HT1080 (cell line): ENCODE data around the gene AMIGO2. TPM values are rescaled to one million over a fixed set of nuclear protein-coding genes. Genes with fewer than 3 reads are reported as not detected.
"Not testable (repeated sequence)": the region's sequence is repeated elsewhere in the genome, so short reads cannot be mapped to it uniquely, and the experiment has no call there.

ENCODE experiments used
- DNase-seq: peaks from one replicate; pipeline ENCODE4 v3.0.0-alpha.2; 2015; ENCODE audit warnings: low read depth
- polyA plus RNA-seq, 2 experiments: library from polyadenylated mRNA; depleted of rRNA; stranded (reverse); fragments of >200 nt; gene quantifications; 2 replicates each; pipeline ENCODE4 v1.2.3, GENCODE V29; 2015
- total RNA-seq: library from RNA; depleted of rRNA; stranded (reverse); fragments of >200 nt; shearing (Covaris generic); gene quantifications from 2 replicates; pipeline ENCODE4 v1.2.3, GENCODE V29; 2014; rRNA removed

The AMIGO2 gene, protein sequence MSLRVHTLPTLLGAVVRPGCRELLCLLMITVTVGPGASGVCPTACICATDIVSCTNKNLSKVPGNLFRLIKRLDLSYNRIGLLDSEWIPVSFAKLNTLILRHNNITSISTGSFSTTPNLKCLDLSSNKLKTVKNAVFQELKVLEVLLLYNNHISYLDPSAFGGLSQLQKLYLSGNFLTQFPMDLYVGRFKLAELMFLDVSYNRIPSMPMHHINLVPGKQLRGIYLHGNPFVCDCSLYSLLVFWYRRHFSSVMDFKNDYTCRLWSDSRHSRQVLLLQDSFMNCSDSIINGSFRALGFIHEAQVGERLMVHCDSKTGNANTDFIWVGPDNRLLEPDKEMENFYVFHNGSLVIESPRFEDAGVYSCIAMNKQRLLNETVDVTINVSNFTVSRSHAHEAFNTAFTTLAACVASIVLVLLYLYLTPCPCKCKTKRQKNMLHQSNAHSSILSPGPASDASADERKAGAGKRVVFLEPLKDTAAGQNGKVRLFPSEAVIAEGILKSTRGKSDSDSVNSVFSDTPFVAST
- total RNA-seq: 134 and 138 TPM in 2 replicates
- polyA plus RNA-seq (2015; cell fraction: cytosol; rRNA removed): 178 and 200 TPM in 2 replicates
- polyA plus RNA-seq (2015; cell fraction: nucleus; rRNA removed): 286 and 294 TPM in 2 replicates

DNA sequence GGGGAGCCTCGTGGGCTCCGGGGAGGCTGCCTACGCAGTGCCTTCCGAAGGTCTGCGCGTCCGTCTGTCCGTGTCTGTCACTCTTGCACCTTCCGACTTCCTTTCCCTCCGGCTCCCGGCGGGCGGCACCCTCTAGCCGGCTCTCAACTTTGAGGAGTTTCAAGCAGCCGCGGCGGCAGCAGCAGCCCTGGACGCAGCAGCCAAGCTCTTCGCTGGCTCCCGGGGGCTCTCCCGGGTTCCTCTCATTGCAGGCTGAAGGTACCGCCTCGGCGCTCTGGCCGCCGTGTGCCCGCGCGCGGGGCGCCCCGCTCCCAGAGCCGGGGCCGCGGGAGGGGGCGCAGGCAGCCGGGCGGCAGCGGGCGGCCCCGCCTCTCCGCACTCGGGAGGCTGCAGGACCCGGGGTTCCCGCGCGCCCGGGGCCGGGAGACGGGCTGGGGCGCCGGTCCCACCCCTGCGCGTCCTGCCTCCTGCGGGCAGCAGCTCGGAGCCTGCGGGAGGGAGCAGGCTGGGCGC is at the start of gene AMIGO2, which contains the start of gene PCED1B:
Gene AMIGO2, minus strand, starts transcription at position 492 of the 513 bp plus-strand sequence. CDS start 957 bp downstream, outside the sequence.
Gene PCED1B, plus strand, starts transcription at position 154 of the 513 bp plus-strand sequence. CDS start 155,443 bp downstream, outside the sequence.
- DNase-seq: peak; percentile 70

DNA sequence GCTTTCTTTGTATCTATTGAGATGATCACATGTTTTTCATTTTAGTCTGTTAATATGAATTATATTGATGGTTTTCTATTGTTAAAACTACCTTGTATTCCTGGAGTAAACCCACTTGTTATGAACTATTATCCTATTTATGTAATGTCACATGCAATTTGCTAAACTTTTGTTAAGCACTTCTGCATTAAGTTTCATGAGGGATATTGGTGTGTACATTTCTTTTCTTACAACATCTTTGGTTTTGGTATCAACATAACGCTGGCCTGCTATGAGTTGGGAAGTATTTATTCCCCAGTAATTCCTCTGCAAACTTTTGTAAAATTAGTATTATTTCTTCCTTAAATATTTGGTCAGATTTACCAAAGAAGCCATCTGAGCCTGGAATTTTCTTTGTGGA is 46.5 kb upstream of the AMIGO2 start:
- no peak for DNase-seq

DNA sequence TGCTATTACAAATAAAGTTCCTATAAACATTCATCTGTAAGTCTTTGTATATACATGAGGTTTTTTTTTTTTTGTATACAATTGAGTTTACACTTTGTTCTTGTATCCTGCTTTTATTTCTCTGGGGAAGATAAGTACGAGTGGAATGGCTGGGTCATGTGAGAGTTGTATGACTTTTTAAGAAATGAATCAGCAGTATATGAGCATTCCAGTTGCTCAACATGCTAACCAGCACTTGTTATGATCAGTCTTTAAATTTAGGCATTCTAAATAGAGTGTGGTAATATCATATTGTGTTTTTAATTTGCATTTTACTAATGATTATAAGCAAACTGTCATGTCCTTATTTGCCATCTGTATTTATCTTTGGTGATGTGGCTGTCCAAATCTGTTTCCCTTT is 44.7 kb upstream of the AMIGO2 start:
- DNase-seq: no peak

DNA sequence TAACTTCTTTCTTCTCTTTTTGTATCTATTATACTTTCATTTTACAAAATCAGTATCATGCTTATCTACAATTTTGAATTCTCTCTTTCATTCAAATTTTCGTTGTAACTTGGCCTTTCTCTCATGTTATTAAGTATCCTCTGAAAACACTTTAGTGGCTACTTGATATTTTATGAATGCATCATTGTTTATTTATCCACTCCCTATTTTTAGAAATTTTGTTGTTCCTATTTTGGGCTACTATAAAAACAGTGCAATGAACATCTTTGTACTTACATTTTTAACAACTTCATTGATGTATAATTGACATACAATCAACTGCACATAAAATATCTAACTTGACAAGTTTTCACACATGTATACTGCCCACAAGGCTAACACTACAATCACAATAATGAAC is 44.0 kb upstream of the AMIGO2 start:
- DNase-seq: no peak

DNA sequence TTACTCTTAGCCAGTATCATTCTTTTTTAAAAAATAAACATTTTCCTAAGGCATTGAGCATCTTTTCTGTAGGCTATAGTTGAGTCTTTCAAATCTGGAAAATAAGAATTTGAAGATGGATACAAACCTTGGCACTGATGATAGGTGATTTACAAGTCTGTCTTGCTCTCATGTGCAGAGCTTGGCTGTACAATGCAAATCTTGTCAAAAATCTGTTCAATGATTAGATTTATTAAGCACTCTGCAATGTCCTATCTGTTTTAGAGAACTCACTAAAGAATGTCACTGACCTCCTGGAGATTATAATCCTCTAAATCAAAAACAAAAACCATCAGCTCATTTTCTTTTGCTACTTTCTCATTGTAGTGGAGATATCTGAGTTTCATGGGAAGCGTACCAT is 42.8 kb upstream of the AMIGO2 start:
- no peak for DNase-seq

DNA sequence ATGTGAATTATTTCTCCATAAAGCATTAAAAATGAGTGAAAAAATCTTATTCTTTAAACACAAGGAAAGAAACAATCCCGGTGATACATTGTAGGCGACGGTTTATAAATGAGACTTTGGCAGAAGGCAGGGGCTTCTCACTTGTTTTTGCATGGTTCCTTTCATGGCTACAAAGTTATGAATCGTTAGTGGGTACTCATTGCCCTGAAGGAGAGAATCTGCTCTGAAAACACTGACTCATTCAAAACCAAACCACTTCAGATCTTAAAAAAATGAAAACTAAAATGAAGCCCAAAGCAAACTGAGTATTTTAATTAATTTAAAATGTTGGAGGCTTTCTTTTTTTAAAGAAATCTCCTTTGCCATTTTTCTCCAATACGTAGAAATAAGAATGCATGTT is 41.4 kb upstream of the AMIGO2 start:
- peak; percentile 40 for DNase-seq

DNA sequence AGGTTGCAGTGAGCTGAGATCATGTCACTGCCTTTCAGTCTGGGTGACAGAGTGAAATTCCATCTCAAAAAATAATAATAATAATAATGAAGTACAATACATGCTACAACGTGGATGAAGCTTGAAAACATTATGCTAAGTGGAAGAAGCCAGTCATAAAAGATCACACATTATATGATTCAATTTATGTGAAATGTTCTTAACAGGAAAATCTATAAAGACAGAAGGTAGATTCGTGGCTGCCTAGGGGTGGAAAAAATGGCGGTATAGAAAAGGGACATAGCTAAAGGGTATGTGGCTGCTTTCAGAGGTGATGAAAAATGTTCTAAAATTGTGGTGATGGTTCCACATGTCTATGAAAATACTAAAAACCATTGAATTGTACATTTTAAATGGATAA is 41.0 kb upstream of the AMIGO2 start:
- no peak for DNase-seq

DNA sequence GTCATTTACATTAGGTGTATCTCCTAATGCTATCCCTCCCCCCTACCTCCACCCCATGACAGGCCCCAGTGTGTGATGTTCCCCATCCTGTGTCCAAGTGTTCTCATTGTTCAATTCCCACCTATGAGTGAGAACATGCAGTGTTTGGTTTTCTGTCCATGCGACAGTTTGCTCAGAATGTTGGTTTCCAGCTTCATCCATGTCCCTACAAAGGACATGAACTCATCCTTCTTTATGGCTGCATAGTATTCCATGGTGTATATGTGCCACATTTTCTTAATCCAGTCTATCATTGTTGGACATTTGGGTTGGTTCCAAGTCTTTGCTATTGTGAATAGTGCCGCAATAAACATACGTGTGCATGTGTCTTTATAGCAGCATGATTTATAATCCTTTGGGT is 37.5 kb upstream of the AMIGO2 start:
- not testable (repeated sequence) for DNase-seq

DNA sequence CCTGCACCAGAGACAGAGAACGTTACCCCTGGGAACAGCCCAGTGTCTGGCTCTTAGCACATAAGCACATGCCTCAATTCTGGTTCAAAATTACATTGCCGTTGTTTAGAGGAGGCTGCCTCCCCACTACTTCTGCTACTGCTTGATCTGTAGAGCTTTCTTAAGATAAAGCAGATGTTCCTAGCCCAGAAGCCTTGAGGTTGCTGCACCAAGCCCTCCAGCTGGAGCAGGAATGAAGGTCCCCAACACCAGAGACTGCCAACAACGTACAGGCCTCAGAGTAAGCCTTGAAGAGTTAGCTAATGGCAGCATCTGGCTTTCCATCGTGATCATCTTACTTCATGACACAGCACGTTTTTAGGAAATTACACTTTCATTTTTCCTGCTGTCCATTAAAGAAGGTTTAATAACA is 34.7 kb upstream of the AMIGO2 start:
- DNase-seq: no peak

DNA sequence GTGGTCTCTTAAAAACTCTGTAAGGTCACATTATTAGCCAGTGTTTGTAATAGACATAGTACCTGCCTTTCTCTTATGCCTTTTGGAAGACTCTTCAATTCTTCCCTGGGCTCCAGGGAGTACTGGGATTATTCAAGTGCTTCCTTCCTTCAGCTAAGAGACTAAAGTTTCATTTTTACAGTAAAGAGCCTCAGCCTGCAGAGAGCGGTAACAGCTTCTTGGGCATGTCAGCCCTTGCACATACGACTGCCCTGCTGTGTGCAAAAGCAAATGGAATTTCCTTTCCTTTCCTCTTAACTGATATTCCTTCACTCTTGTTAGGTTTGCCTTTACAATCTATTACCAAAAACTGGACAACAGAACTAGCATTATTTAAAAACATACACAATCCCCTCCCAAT is 32.9 kb upstream of the AMIGO2 start:
- no peak for DNase-seq

DNA sequence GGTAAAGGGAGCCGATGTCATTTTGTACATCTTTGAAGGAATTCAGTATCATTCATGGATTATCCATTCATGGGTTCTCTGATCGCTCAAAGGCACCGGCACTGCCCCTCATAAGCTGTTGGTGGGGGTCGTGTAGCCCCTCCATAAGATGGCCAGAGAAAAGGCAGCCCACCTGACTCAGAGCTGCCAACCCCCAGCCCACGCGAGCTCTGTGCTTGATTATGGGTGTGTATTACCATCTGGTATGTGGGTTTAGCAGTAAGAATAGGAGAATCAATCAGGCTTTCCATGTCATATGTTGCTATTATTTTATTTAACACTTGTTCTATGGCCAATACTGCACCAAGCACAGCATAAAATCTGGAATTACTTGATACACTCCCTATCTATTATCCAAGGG is 32.1 kb upstream of the AMIGO2 start:
- DNase-seq: no peak

DNA sequence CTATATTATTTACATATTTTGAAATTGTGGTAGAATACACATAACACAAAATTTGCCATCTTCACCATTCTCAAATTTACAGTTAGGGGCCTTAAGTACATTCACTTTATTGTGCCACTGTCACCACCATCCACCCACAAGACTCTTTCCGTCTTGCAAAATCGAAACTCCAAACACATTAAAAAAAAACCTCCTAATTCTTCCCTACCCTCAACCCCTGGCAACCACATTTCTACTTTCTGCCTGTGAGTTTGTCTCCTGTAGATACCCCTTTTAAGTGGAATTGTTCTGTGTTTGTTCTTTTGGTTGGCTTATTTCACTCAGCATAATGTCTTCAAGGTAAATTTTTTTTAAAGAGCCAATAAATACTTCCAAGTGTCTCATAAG is 31.6 kb upstream of the AMIGO2 start:
- no peak for DNase-seq

DNA sequence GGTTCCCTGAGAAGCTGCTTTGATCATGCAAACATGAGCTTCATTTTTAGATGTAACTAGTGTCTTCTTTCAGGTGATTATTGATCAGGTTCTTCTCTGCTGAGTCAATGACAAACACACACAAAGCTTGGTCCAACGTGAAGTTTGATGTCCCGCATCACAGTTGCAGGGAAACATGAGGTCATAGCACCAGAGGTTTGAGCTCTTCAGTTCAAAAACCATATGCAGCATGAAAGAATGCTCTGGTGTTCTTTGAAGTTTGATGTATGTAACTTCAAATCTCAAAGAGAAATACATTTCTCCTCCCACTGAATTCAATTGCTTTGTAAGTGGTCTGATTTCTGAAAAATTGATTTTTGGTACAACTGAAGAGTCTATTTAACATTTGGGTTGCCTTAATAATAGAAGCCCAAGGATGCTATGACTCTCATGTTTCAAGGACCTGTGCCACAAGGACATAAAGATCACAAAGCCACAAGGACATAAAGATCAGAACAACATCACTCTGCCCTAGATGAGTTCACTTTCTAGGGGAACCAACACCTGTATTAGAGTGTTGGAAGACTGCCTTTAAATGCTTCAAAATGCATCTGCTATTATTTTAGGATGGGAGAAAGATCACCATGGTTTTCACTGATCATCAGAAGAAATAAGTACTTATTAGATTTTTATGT is 31.1 kb upstream of the AMIGO2 start:
- DNase-seq: no peak

DNA sequence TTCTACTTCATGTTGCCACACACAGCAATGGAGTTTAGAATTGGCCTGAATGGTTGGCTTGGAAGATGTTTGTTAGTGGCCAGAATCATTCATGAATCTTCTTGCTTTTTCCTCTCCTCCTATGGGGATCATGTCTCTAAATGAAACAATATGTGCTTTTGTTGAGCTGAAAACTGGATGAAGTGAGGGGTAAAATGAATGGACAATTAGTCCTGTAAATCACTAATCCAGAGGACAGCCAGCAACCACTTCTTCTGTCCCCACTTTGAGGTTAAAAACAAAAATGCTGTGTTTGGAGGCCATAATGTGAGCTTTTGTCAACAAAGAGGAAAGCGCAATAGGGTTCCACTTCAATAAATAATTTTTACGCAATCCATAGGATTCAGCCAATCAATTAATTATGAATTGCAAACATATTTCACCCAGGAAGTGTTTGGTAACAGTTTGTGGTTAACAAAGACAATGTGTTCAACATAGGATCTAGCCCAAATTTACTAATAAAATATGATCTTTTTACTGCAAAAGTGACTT is 30.3 kb upstream of the AMIGO2 start:
- no peak for DNase-seq

DNA sequence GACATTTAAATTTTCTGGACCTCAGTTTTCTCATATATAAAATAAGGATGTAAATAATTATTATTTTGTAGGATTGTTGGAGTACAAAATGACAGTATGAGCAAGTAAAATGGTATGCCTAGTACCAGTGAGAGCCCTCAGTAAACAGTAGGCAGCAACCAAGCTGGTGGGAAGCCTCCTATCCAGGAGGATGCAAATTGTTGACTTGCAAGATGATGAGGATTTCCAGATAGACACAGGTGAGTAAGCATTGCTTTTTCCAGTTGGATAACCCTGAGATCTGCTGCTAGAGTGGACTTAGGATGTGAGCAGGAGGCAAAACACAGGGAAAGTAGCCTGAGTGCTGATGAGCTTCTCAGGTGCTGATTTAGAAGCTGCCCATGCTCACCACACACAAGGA is 28.2 kb upstream of the AMIGO2 start:
- DNase-seq: no peak

DNA sequence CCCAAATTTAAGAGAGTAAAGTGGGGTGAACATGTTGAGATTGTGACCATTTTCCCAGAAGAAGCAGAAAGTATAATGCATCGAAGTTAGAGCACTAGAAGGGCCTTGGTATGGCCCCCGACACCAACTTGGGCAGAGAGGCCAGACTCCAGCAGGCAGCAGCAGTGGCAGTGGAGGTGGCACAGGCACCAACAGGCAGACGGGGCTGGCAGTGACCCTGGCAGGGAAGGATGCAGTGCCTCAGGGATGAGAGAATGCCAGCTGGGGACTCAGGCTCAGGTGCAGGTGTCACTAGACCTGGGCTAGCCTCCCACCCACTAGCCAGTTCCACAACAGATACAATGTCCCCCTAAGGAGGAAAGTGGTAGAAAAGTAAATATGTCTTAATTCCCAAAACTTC is 27.7 kb upstream of the AMIGO2 start:
- no peak for DNase-seq

DNA sequence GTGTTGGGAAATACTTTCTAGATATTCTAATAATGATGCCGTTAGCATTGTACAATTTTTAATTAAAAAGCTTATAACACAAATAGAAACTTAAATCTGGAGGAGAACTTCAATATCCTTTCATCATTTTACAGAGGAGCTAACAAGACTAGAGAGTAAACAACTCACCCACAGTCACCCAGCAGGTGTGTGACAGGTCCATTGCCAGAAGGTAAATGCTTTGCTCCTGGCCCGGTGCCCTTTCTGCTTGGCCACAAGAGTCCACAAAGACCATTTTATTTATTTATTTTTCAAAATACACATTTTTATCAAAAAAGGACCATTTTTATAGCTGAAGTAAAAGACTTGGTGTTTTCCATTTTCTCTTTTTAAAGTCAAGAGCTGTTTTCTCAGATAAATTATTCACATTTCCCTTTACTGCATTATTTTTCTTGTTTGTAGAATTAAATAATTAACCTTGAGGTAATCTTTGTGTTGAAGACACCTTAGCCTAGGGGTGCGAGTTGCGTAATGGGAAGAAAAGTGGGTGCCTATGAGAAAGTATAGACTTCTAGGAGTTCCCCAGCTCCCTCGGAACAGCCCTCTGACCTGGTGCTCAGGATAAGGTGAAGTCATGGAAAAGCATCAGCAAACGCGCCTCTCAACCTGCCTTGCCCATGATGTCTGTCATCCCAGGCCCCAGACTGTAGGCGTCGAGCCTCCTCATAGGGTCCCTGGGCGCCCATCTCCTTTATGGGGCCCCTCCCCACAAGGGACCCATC is 26.3 kb upstream of the AMIGO2 start:
- DNase-seq: no peak

DNA sequence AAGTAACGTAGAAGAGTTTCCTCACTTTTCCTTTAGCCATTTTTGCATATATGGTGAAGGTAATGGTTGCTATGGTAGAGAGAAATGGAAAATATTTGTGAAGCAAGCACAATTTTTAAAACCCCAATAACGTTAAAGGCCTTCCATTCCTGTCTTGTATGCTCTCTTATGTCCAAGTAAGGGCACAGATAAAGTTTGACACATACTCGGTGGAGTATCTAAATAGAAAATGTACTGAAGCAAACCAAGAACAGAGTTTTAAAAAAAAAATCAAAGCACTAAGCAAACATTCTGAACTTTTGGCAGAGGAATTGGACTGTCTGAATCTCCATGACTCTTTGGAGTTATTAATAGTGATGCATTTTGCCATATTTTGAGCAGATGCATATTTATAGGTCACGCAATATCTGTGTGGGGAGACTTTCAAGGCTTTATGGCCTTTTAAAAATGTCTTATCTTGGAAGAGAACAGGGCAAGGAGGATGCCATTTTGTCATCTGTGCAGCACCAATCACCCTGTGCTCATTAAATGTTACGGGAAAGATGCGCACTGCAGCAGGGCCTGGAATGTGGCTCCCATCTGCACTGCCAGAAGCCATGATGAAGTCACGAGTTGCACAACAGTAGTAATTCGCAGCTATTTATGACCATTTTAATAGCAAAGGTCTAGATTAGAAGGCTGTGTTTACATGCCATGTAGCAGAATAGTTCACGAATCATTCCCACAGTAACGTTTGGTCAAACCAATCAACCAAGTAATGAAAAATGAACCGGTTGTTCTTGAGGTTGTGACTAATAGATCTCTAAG is 23.3 kb upstream of the AMIGO2 start:
- DNase-seq: no peak

DNA sequence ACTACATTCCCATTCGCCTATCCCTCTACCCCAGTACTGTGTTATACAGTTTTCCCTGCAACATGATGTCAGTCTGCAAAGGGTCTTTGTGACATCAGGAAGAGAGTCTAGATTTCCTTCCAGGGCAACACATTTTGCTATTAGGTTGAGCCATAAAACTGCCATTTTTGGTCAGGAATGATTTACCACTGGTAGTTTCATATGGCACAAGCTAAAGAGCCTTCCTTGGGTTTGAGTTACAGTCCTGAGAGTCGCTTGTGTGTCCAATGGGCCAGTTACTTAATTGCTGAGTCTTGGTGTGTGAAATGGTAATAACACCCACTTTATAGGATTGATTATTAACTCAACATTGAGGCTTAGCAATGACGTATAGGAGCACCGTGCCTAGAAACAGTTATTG is 22.6 kb upstream of the AMIGO2 start:
- DNase-seq: no peak

DNA sequence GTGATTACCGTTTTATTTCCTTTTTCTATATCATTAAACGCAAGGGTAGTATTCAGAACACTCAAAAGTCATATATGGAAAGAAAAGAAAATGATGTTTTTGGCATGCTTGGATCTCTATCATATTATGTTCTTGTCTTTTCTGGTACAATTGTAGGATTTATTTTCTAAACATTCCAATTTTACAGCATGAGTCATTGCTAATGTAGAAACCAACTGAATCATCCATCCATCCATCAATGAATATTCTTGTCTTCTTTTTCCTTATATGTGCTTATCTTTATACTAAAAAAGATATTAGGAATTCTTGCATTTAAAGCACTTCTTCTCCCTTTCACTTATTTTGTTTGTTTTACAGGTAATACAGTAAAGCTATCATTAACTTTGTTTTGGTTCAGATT is 20.4 kb upstream of the AMIGO2 start:
- peak; percentile 40 for DNase-seq
